NAMALWA (cell line): ENCODE measurements around the gene ALPL.

Source experiments
- DNase-seq: peaks from one replicate; pipeline ENCODE4 v3.0.0-alpha.2; 2015; ENCODE audit warnings: low spot score

ALPL gene

DNA sequence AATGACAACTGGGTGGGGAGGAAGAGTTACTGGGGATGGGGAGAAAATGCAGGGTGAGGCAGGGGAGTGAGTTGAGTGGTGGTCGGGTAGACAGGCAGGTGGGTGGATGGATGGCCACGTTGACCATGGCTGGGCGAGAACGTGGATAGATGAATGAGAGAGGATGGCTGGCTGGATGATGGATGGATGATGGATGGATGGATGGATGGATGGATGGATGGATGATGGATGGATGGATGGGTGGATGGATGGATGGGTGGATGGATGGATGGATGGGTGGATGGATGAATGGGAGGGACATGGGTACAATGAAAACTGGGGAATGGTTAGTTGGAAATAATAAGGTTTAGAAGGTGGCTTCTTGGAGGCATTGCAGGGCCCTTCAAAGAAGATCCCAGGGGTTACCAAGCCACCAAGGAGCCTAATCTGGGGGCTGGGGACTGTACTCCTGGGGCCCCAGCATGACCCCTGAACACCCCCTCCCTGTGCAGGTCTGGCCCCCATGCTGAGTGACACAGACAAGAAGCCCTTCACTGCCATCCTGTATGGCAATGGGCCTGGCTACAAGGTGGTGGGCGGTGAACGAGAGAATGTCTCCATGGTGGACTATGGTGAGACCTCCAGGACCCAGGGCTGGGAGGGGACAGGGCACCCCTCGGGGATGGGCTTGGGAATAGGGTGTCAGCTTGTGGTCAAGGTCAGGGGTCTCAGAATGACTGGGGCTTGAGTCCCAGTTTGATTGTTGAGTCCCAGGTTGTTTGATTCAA is 67.0 kb downstream of the ALPL start:
- DNase-seq = no peak

- no peak for DNase-seq
These were observed 67.6 kb downstream of the ALPL start for GRCh38 chr1:21576798-21577187.

- DNase-seq = no peak
These were observed 68.1 kb downstream of the ALPL start for GRCh38 chr1:21577324-21577723.

- DNase-seq = no peak
These were observed 68.7 kb downstream of the ALPL start for GRCh38 chr1:21577933-21578332.

GRCh38 chr1:21579791-21580190 is 70.6 kb downstream of the ALPL start:
- no peak for DNase-seq

GRCh38 chr1:21584096-21584495 is 74.9 kb downstream of the ALPL start:
- DNase-seq = no peak

- DNase-seq = no peak
These were observed 75.8 kb downstream of the ALPL start for GRCh38 chr1:21585037-21585436.

GRCh38 chr1:21586222-21586621 is 77.0 kb downstream of the ALPL start:
- DNase-seq = no peak

DNA sequence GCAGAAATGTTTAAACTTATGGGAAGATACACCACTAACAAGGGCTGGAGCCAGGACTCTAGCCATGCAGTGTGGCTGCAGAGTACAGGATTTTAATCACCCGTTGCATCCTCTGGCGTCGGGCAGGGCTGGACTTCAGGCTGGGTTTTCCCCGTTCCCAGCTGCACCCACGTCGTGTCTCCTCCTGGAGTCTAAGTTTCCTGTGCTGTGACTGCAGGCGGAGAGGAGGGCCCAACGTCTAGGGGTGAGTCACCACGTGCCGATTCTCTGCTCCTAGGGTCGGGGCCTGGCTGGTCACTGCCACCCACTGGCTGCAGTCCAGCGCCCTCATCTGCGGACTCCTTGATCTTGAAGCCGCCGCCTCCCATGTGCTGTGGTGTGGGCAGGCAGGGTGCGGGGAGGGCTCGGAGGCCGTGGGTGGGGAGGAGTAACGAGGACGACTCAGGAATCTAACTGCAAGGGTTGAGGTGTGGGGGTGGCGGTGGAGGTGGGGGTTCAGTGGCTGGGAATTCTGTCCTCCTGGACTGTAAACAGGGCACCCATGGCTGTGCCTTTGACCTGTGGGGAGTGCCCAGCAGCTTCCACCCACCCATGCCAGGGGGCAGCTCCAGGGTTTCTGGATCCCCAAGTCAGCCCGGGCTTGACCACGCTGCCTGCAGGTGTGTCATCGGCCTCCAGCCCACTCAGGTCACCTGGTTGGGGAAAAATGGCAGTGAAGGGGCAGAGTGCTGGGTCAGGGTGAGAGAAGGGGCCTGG is 77.8 kb downstream of the ALPL start:
- no peak for DNase-seq

GRCh38 chr1:21587602-21587953 is 78.4 kb downstream of the ALPL start:
- DNase-seq = no peak

GRCh38 chr1:21589618-21590017 is 80.4 kb downstream of the ALPL start:
- DNase-seq = no peak

GRCh38 chr1:21590126-21590880 is 81.1 kb downstream of the ALPL start:
- DNase-seq = no peak

GRCh38 chr1:21590934-21591333 is 81.7 kb downstream of the ALPL start:
- DNase-seq = no peak

DNA sequence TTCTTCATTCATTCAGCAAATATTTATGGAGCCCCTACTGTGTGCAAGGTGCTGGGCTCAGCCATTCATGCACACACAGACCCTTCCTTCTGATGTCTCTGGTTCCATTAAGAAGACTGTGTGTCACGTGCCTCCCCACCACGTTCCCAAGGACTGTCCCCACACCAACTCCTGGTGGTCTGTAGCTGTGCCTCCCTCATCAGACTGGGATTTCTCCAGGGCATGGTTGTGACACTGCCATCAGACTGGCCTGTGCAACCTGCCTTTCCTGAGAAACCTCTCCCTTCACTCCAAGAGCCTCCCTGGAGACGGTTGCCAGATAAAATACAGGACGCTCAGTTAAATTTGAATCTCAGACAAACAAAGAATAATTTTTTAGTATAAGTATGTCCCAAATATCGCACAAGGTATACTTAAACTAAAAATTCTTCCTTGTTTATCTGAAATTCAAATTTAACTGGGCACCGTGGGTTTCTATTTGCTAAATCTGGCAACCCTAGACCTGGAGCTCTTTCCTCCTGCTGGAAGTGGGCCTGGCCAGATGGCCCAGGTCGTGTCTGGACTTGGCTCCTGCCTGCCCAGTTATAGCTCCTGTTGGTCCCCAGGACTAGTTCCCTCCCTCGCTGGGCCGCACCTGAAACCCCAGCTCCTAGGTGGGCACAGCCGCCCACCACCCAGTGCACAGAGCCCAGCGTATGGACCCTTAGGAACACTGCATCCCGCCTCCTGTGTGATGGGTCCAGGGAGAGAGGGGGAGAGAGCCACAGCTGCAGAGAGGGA is 83.1 kb downstream of the ALPL start:
- DNase-seq = no peak

DNA sequence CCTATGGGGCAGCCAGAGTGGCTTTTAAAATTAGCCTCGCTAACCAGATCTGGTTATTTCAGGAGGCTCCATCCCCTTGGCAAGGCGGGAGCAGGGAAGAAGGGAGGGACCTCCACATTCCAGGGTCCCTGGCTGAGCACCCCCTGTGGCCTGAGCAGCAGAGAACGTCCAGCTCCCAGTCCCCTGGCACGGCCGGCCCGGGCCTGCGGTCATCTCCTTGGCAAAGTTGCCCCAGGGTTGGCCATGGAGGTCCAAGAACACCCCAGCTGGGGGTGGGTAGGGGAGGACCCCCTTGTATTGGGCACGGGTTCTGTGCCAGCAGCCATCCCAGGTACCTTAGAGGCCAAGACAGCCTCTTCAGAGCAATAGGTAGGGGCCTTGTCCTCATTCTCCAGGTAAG is 84.0 kb downstream of the ALPL start:
- DNase-seq = no peak

DNA sequence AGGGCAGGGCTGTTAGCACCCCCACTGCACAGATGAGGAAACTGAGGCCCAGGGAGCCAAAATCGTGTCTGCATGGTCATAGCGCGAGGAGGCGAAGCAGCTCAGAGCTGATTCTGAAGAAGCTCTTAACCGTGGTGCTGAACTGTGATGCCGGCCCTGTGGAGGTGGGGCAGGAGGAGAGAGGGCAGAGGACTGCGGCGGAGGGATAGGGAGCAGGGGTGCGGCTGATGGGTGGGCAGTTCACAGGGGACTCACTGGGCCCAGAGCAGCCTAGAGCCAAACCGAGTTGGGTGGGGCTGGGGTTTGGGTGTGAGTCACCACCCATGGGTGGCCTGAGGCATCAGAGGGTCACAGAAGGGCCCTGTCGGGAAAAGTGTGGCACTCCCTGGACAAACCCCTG is 85.3 kb downstream of the ALPL start:
- no peak for DNase-seq

DNA sequence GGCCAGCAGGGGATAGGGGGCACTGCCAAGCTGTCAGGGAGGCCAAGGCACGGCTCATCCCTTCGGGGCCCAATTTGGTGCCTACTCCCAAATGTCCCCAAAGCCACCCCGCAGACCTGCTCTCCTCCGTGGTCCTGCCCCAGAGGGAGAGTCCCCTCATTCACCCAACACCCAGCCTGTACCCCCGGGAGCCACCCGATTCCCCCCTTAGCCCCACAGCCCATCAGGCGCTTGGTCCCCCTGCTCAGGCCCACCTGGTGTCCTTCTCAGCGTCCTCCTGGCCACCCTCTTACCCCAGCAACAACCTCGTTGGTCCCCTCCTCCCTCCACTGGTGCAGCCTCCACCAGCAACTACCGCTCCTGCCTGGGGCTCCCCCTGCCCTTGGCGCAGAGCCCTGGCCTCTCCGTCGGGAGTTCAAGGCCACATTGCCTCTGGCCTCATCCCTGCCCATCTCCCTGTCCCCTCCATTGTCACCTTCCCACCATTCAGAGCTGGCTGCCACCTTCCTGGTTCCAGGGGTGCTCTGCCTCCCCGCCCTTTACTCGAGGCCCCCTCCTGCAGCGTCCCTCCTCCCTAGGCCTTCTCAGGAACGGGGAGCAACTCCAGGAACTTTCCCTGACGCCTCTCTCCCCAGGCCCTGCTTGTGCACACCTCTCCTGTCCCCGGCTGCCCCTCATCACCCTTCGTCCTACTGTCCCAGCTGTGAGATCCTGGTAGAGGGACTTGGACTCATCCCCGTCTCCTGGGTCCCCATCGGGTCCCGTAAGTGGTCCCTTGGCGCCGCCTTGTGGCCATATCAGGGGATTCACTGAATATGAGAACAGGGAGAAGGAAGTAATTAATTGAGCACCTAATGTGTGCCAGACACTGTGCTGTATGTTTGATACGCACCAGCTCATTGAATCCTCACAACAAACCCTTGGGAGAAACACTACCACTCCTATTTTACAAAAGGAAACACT is 86.0 kb downstream of the ALPL start:
- DNase-seq = peak; percentile 77

- DNase-seq = no peak
These were observed 87.0 kb downstream of the ALPL start for GRCh38 chr1:21596174-21596573.

GRCh38 chr1:21596628-21597027 is 87.4 kb downstream of the ALPL start:
- DNase-seq = no peak

- no peak for DNase-seq
These were observed 88.5 kb downstream of the ALPL start for GRCh38 chr1:21597753-21598152.

- DNase-seq = no peak
These were observed 89.2 kb downstream of the ALPL start for GRCh38 chr1:21598417-21598816.
